CD14-positive monocyte (primary cell): ENCODE measurements around the gene MOK. TPM values are rescaled to one million over a fixed set of nuclear protein-coding genes. Genes with fewer than 3 reads are reported as not detected.

Experiments used
- DNase-seq, 3 donors: peaks; one replicate each; pipeline ENCODE4 v3.0.0-alpha.2; 2011 to 2022
- H2AFZ ChIP-seq: 2 replicates; pipeline ENCODE4 v1.6.0; 2012; ENCODE audit warnings: mild to moderate bottlenecking, low read depth, low read length, inconsistent platforms; ENCODE audit not compliant: insufficient read depth, poor library complexity, severe bottlenecking
- H3K27ac ChIP-seq, 2 donors: 1 replicate in 1 of 2; 2 replicates in 1 of 2; pipeline ENCODE4 v1.5.1; 2012 to 2013; ENCODE audit warnings: low read length in 2 of 2, control low read depth in 1 of 2, inconsistent platforms in 1 of 2, low read depth in 1 of 2, mild to moderate bottlenecking in 1 of 2
- H3K27me3 ChIP-seq, 2 donors: one replicate each; pipeline versions ENCODE4 v1.6.0 to v1.6.1; 2011 to 2013; ENCODE audit warnings: low read length in 2 of 2; ENCODE audit not compliant: control insufficient read depth in 2 of 2, insufficient read depth in 2 of 2
- H3K36me3 ChIP-seq, 2 donors: replicated peaks in 1 of 2; 1 replicate in 1 of 2; 2 replicates in 1 of 2; pipeline versions ENCODE4 v1.5.1 to v1.6.1; 2012 to 2013; ENCODE audit warnings: low read length in 2 of 2, control low read depth in 1 of 2, inconsistent platforms in 1 of 2, mild to moderate bottlenecking in 1 of 2; ENCODE audit not compliant: insufficient read depth in 2 of 2, control insufficient read depth in 1 of 2
- H3K4me1 ChIP-seq, 2 donors: 1 replicate in 1 of 2; 2 replicates in 1 of 2; pipeline versions ENCODE4 v1.5.1 to v1.6.1; 2012 to 2013; ENCODE audit warnings: low read length in 2 of 2, control low read depth in 1 of 2, inconsistent platforms in 1 of 2, mild to moderate bottlenecking in 1 of 2, moderate library complexity in 1 of 2; ENCODE audit not compliant: insufficient read depth in 2 of 2, control insufficient read depth in 1 of 2
- H3K4me2 ChIP-seq: replicated peaks from 2 replicates; pipeline ENCODE3; 2012; ENCODE audit warnings: low read length, moderate library complexity, mild to moderate bottlenecking; ENCODE audit not compliant: poor library complexity, severe bottlenecking; ENCODE audit errors: extremely low read depth
- H3K4me3 ChIP-seq, 3 experiments: fragments of 200-600 bp in 1 of 3; sonication (generic) in 1 of 3; replicated peaks in 1 of 3; 1 replicate in 2 of 3; 2 replicates in 1 of 3; pipeline ENCODE4 v1.5.1; 2011 to 2013; ENCODE audit warnings: low read length in 3 of 3, mild to moderate bottlenecking in 3 of 3, control low read depth in 2 of 3, low read depth in 2 of 3, inconsistent platforms in 1 of 3, moderate library complexity in 1 of 3
- H3K79me2 ChIP-seq: 2 replicates; pipeline ENCODE4 v1.6.0; 2012; ENCODE audit warnings: mild to moderate bottlenecking, control low read depth, inconsistent platforms, low read length, moderate library complexity; ENCODE audit not compliant: insufficient read depth
- H3K9ac ChIP-seq: 2 replicates; pipeline ENCODE4 v1.6.0; 2017; ENCODE audit warnings: low read length, mild to moderate bottlenecking; ENCODE audit not compliant: insufficient read depth, poor library complexity, severe bottlenecking
- H3K9me3 ChIP-seq, 2 donors: replicated peaks in 1 of 2; 1 replicate in 1 of 2; 2 replicates in 1 of 2; pipeline versions ENCODE4 v1.5.1 to v1.6.1; 2012 to 2013; ENCODE audit warnings: low read length in 2 of 2, control low read depth in 1 of 2; ENCODE audit not compliant: control insufficient read depth in 1 of 2, insufficient read depth in 1 of 2
- H4K20me1 ChIP-seq: 2 replicates; pipeline ENCODE4 v1.6.0; 2012; ENCODE audit warnings: mild to moderate bottlenecking, low read length, control low read depth, moderate library complexity; ENCODE audit not compliant: insufficient read depth
- H3K27ac Mint-ChIP-seq, 7 donors: one replicate each; pipeline ENCODE4 v1.8.0; 2020; ENCODE audit warnings: mild to moderate bottlenecking in 7 of 7, mixed read lengths in 7 of 7, moderate library complexity in 6 of 7, inconsistent platforms in 2 of 7
- H3K27me3 Mint-ChIP-seq, 3 donors: one replicate each; pipeline ENCODE4 v1.8.0; 2021 to 2022; ENCODE audit warnings: low read depth in 3 of 3, mild to moderate bottlenecking in 3 of 3, mixed read lengths in 3 of 3, moderate library complexity in 3 of 3, inconsistent platforms in 1 of 3
- H3K36me3 Mint-ChIP-seq, 2 donors: one replicate each; pipeline ENCODE4 v1.8.0; 2020; ENCODE audit warnings: mixed read lengths in 2 of 2, inconsistent platforms in 1 of 2, mild to moderate bottlenecking in 1 of 2
- H3K4me1 Mint-ChIP-seq: one replicate; pipeline ENCODE4 v1.8.0; 2020; ENCODE audit warnings: mild to moderate bottlenecking, mixed read lengths
- H3K4me3 Mint-ChIP-seq, 2 donors: one replicate each; pipeline ENCODE4 v1.8.0; 2020; ENCODE audit warnings: mild to moderate bottlenecking in 2 of 2, mixed read lengths in 2 of 2, moderate library complexity in 1 of 2
- H3K9me3 Mint-ChIP-seq, 7 donors: one replicate each; pipeline ENCODE4 v1.8.0; 2020 to 2022; ENCODE audit warnings: mixed read lengths in 7 of 7, mild to moderate bottlenecking in 6 of 7, moderate library complexity in 6 of 7, inconsistent platforms in 2 of 7
- WGBS: methylation state at CpG from one replicate; pipeline ENCODE4 v1.1.5; 2013; ENCODE audit warnings: missing lambda C conversion rate; ENCODE audit not compliant: insufficient coverage; 5-methylcytosine and 5-hydroxymethylcytosine counted together
- intact Hi-C, 2 donors: fragments of 100-400 bp; cut with micrococcal nuclease; formaldehyde crosslinking; loops; one replicate each; pipeline versions ENCODE4 v1.15.0 to v1.15.1; 2023
- polyA plus RNA-seq, 3 donors: library from polyadenylated mRNA; depleted of rRNA in 1 of 3; unstranded in 2 of 3; stranded (reverse) in 1 of 3; fragments of 300-500 nt in 2 of 3; fragments of >200 nt in 1 of 3; fragmentation: Illumina TruSeq in 2 of 3; gene quantifications; 1 replicate in 2 of 3; 2 replicates in 1 of 3; pipeline ENCODE4 v1.2.3, GENCODE V29; 2012 to 2021
- TF ChIP-seq, protein P1 (sequence below): fragments of 200-600 bp; IDR thresholded peaks from one replicate; pipeline ENCODE4 v1.8.0; 2022; ENCODE audit warnings: antibody characterized with exemption, mild to moderate bottlenecking

MOK gene
- polyA plus RNA-seq, 3 donors: 0.67 to 3.4 (median 1.8) TPM

- intact Hi-C loops: no loop called here
- H2AFZ ChIP-seq: peak overlapping the region; percentile 52
- peaks cover 14% of the 10 kb centered on the region for H3K4me1 Mint-ChIP-seq
- TF ChIP-seq, protein P1, sequence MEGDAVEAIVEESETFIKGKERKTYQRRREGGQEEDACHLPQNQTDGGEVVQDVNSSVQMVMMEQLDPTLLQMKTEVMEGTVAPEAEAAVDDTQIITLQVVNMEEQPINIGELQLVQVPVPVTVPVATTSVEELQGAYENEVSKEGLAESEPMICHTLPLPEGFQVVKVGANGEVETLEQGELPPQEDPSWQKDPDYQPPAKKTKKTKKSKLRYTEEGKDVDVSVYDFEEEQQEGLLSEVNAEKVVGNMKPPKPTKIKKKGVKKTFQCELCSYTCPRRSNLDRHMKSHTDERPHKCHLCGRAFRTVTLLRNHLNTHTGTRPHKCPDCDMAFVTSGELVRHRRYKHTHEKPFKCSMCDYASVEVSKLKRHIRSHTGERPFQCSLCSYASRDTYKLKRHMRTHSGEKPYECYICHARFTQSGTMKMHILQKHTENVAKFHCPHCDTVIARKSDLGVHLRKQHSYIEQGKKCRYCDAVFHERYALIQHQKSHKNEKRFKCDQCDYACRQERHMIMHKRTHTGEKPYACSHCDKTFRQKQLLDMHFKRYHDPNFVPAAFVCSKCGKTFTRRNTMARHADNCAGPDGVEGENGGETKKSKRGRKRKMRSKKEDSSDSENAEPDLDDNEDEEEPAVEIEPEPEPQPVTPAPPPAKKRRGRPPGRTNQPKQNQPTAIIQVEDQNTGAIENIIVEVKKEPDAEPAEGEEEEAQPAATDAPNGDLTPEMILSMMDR: no peak
- peaks cover 17 to 22% of the 10 kb centered on the region in 2 donors for H3K4me1 ChIP-seq
- no peak overlapping the region for H3K9ac ChIP-seq
- peak overlapping the region; percentile 61 to 82 for H3K27ac ChIP-seq
- H3K27me3 Mint-ChIP-seq: peaks cover 0 to 2% (median 0%) of the 10 kb centered on the region in 3 donors
- no peaks in the 10 kb centered on the region for H3K79me2 ChIP-seq
- H3K4me3 ChIP-seq: peak overlapping the region in 1 of 3 experiments; percentile 19
- DNase-seq: peak in 2 of 3 donors; percentile 14 to 23
- peaks cover 69 to 84% of the 10 kb centered on the region in 2 donors for H3K36me3 Mint-ChIP-seq
- H3K9me3 Mint-ChIP-seq: no peaks in the 10 kb centered on the region
- peaks cover 65 to 71% of the 10 kb centered on the region in 2 donors for H3K36me3 ChIP-seq
- peak overlapping the region; percentile 20 for H3K4me2 ChIP-seq
- no peaks in the 10 kb centered on the region for H3K9me3 ChIP-seq
- no CpG with 5 or more reads among the region's 10 CpGs for WGBS
- no peaks in the 10 kb centered on the region for H4K20me1 ChIP-seq
- H3K27me3 ChIP-seq: no peaks in the 10 kb centered on the region
- peak overlapping the region in 1 of 2 donors; percentile 33 for H3K4me3 Mint-ChIP-seq
- peak overlapping the region; percentile 77 to 94 (median 91) for H3K27ac Mint-ChIP-seq
These were observed 46.1 kb upstream of the MOK start for GRCh38 chr14:102351023-102351422.

GRCh38 chr14:102348376-102348775 is 43.4 kb upstream of the MOK start:
- Mint-ChIP-seq H3K4me1 (peaks cover 14% of the 10 kb centered on the region), H3K27me3 (peaks cover 0 to 2% (median 0%) of the 10 kb centered on the region in 3 donors), H3K9me3 (no peaks in the 10 kb centered on the region), H3K27ac (peak overlapping the region in 2 of 7 donors; percentile 1 to 50), H3K4me3 (no peak overlapping the region), H3K36me3 (peaks cover 68 to 84% of the 10 kb centered on the region in 2 donors)
- 98% methylated on average over 16 of the region's 16 CpGs for WGBS
- Histone ChIP-seq H3K27ac (no peak overlapping the region), H4K20me1 (no peaks in the 10 kb centered on the region), H3K4me1 (peaks cover 17 to 22% of the 10 kb centered on the region in 2 donors), H3K36me3 (peaks cover 64 to 71% of the 10 kb centered on the region in 2 donors), H3K4me2 (no peak overlapping the region), H3K9me3 (no peaks in the 10 kb centered on the region), H3K79me2 (no peaks in the 10 kb centered on the region), H3K27me3 (no peaks in the 10 kb centered on the region), H3K4me3 (no peak overlapping the region), H2AFZ (no peak overlapping the region), H3K9ac (no peak overlapping the region)
- intact Hi-C loops: no loop called here
- no peak for DNase-seq
- TF ChIP-seq, protein P1: no peak
